Stomach (tissue), 9 donors: ENCODE results near the gene OSBPL2. TPM values are rescaled to one million over a fixed set of nuclear protein-coding genes. Genes with fewer than 3 reads are reported as not detected.

Source experiments
- DNase-seq, 2 donors: peaks; one replicate each; pipeline versions ENCODE4 v3.0.0 to v3.0.0-alpha.2; 2013 to 2019
- H3K27ac ChIP-seq, 5 donors: fragments of 200-600 bp in 4 of 5; sonication (generic) in 4 of 5; one replicate each; pipeline ENCODE4 v1.5.1; 2013 to 2019; ENCODE audit warnings: mild to moderate bottlenecking in 1 of 5, moderate library complexity in 1 of 5
- H3K27me3 ChIP-seq, 3 donors: fragments of 200-600 bp; sonication (generic); one replicate each; pipeline ENCODE4 v1.5.1; 2017 to 2019; ENCODE audit warnings: mixed run types in 1 of 3
- H3K36me3 ChIP-seq, 4 donors: fragments of 200-600 bp; sonication (generic); 1 replicate in 3 of 4; 2 replicates in 1 of 4; pipeline ENCODE4 v1.5.1; 2016 to 2019
- H3K4me1 ChIP-seq, 4 donors: fragments of 200-600 bp; sonication (generic); one replicate each; pipeline ENCODE4 v1.5.1; 2016 to 2019
- H3K4me3 ChIP-seq, 4 donors: fragments of 200-600 bp; sonication (generic) in 3 of 4; one replicate each; pipeline ENCODE4 v1.5.1; 2016 to 2019; ENCODE audit warnings: mild to moderate bottlenecking in 1 of 4
- H3K9me3 ChIP-seq, 4 donors: fragments of 200-600 bp; sonication (generic); one replicate each; pipeline ENCODE4 v1.5.1; 2016 to 2019
- CTCF ChIP-seq, 7 experiments: fragments of 450-650 bp in 4 of 7; fragments of 200-600 bp in 3 of 7; sonication (generic) in 3 of 7; IDR thresholded peaks; one replicate each; pipeline ENCODE4 v1.5.1; 2016 to 2019; ENCODE audit warnings: antibody characterized with exemption in 7 of 7, control low read depth in 2 of 7, mild to moderate bottlenecking in 1 of 7
- EP300 ChIP-seq: sonication (generic); formaldehyde crosslinking; IDR thresholded peaks from one replicate; pipeline ENCODE4 v1.6.1; 2017; ENCODE audit warnings: antibody characterized with exemption
- POLR2A ChIP-seq, 4 donors: fragments of 450-650 bp; IDR thresholded peaks; one replicate each; pipeline ENCODE4 v1.6.1; 2016; ENCODE audit warnings: antibody characterized with exemption in 4 of 4, control low read depth in 2 of 4, mild to moderate bottlenecking in 1 of 4, moderate library complexity in 1 of 4
- POLR2AphosphoS5 ChIP-seq, 3 donors: sonication (generic); formaldehyde crosslinking; IDR thresholded peaks; one replicate each; pipeline ENCODE4 v1.6.1; 2016; ENCODE audit warnings: antibody characterized with exemption in 3 of 3
- WGBS, 5 donors: extraction: QIAGEN DNeasy Blood & Tissue Kit in 3 of 5; methylation state at CpG; one replicate each; pipeline versions ENCODE4 v1.1.5 to v1.1.7; 2013 to 2018; 5-methylcytosine and 5-hydroxymethylcytosine counted together
- intact Hi-C: fragments of 100-400 bp; cut with DNase I; formaldehyde crosslinking; loops from one replicate; pipeline ENCODE4 v1.15.1; 2023; ENCODE audit warnings: low total_unique reads
- polyA plus RNA-seq, 3 donors: library from polyadenylated mRNA; stranded (reverse); fragments of 200-250 nt; gene quantifications; one replicate each; pipeline ENCODE4 v1.2.3, GENCODE V29; 2013
- total RNA-seq, 5 donors: library from RNA; depleted of rRNA; stranded (reverse); fragments of >200 nt; gene quantifications; one replicate each; pipeline versions ENCODE4 v1.1.0 to v1.2.3, GENCODE V29; 2014 to 2016
- donor health status: healthy with polysubstance abuse.
- donor health status: Bipolar disorder and iron deficiency.
- donor health status: healthy.

OSBPL2 gene
- total and polyA plus RNA-seq, 8 donors = 15.1 to 83.4 (median 36.7) TPM

DNA sequence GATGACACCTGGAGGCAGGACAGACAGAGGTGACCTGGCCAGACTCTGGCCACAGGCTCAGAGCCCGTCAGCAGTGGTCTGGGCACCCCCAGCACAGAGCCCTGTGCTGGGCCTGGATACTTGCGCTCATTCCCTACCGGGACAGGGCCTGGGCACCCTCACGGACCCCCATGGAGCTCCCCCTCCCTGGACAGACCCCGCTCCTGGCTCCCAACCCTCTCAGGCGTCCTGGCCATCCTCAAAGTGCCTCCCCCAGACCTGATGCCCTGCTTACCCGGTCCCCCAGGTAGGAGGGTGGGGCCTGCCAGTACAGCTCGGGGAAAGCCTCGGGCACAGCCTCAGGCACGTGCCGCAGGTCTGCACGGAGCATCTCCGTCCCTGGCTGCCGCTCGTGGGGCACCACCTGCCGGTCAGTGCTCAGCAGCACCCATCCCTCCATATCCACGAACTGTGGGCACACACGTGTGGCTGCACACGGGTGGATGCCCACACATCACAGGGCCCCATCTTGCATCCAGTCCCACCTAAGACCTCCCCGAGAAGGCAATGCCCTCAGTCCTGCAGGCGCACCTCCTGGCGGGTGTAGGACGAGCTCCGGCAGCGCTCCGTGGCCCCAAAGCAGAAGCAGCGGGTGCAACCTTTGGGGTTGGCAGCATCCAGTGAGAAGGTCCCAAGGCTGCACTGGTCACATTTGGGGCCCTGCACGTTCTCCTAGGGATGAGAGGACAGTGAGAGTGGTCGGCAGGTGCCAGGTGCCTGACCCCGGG, 88.8 kb downstream of the OSBPL2 start:
- intact Hi-C loops = no loop called here
- peaks cover 77 to 100% (median 99%) of the 10 kb centered on the region in 4 donors for H3K36me3 ChIP-seq
- TF ChIP-seq EP300 (no peak), CTCF (IDR thresholded peaks at IDR 0.05) (no peak), POLR2AphosphoS5 (IDR thresholded peaks at IDR 0.05) (no peak), POLR2A (IDR thresholded peaks at IDR 0.05) (no peak)
- H3K27ac ChIP-seq = no peak overlapping the region
- no peaks in the 10 kb centered on the region for H3K27me3 ChIP-seq
- no peak overlapping the region for H3K4me3 ChIP-seq
- H3K4me1 ChIP-seq = no peaks in the 10 kb centered on the region
- H3K9me3 ChIP-seq = no peaks in the 10 kb centered on the region
- DNase-seq = no peak
- WGBS, 5 donors = 83 to 89% (median 88%) methylated on average over 16 to 30 of the region's 30 CpGs

DNA sequence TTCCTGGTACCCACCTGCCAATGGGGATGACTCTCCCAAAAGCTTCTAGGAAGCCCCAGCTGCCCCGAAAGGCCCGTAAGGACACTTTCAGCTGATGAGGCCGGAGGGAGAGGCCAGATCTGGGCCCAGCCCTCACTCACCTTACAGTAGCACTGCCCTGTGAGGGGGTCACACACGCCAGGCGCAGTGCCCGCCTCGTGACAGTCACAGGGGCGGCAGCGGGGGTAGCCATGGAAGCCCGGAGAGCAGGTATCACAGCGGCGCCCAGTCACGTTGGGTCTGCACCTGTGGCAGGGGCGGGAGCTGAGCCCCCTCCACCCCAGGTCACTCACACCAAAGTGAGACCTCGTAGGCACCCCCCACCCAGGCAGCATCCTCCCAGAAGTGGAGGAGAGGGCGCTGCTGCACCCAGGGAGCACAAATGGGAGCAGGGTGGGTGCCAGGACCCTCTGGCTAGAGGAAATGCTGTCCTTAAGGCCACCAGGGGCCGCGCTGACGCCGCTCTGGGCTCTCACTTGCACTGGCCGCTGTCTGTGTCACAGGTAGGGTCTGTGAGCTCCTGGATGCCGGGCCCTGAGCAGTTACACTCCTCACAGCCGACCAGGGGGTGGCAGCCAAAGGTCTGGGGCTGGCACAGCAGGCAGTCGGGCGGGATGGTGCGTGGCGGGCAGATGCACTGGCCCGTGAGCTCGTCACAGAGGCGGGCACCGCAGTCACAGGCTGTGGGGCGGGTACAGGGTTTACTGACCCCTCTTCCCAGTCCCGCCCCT, 89.6 kb downstream of the OSBPL2 start:
- Histone ChIP-seq H3K27me3 (no peaks in the 10 kb centered on the region), H3K27ac (no peak overlapping the region), H3K4me1 (no peaks in the 10 kb centered on the region), H3K9me3 (no peaks in the 10 kb centered on the region), H3K36me3 (peaks cover 77 to 100% (median 100%) of the 10 kb centered on the region in 4 donors), H3K4me3 (no peak overlapping the region)
- intact Hi-C loops = no loop called here
- TF ChIP-seq EP300 = no peak
- no peak for TF ChIP-seq POLR2AphosphoS5 (IDR thresholded peaks at IDR 0.05)
- TF ChIP-seq POLR2A (IDR thresholded peaks at IDR 0.05) = no peak
- no peak for TF ChIP-seq CTCF (IDR thresholded peaks at IDR 0.05)
- no peak for DNase-seq
- 88 to 94% (median 90%) methylated on average over 27 to 33 of the region's 33 CpGs for WGBS, 5 donors

- no peaks in the 10 kb centered on the region for H3K9me3 ChIP-seq
- no peak for DNase-seq
- no peaks in the 10 kb centered on the region for H3K4me1 ChIP-seq
- intact Hi-C loops = no loop called here
- H3K27ac ChIP-seq = no peak overlapping the region
- TF ChIP-seq EP300 (no peak), POLR2A (IDR thresholded peaks at IDR 0.05) (no peak), CTCF (IDR thresholded peaks at IDR 0.05) (no peak), POLR2AphosphoS5 (IDR thresholded peaks at IDR 0.05) (no peak)
- H3K27me3 ChIP-seq = no peaks in the 10 kb centered on the region
- no peak overlapping the region for H3K4me3 ChIP-seq
- H3K36me3 ChIP-seq = peaks cover 81 to 100% (median 100%) of the 10 kb centered on the region in 4 donors
- 89 to 93% (median 91%) methylated on average over 16 to 26 of the region's 26 CpGs for WGBS, 5 donors
Observed at GRCh38 chr20:62328684-62329388, 90.5 kb downstream of the OSBPL2 start.
